ENCODE measurements around the gene RRP1B. TPM values are rescaled to one million over a fixed set of nuclear protein-coding genes. Genes with fewer than 3 reads are reported as not detected.

RRP1B gene
- total RNA-seq, 1 donor from 2014 or later = 34.6 TPM

- Mint-ChIP-seq H3K27ac (peak overlapping the region; percentile 54), H3K36me3 (no peaks in the 10 kb centered on the region), H3K4me3 (no peak overlapping the region), H3K27me3 (ENCODE audit: low read depth) (no peaks in the 10 kb centered on the region), H3K9me3 (no peaks in the 10 kb centered on the region), H3K4me1 (peaks cover 26% of the 10 kb centered on the region)
- DNase-seq (ENCODE audit: low spot score in 2 of 2, unreplicated experiment in 2 of 2) = no peak
- no peak for TF ChIP-seq CTCF (IDR thresholded peaks at IDR 0.05; ENCODE audit: unreplicated experiment)
Observed at GRCh38 chr21:43644071-43644470, 15.3 kb upstream of the RRP1B start.

- TF ChIP-seq CTCF (IDR thresholded peaks at IDR 0.05; ENCODE audit: unreplicated experiment) = no peak
- Mint-ChIP-seq H3K36me3 (no peaks in the 10 kb centered on the region), H3K9me3 (no peaks in the 10 kb centered on the region), H3K27ac (peak overlapping the region; percentile 54), H3K4me3 (no peak overlapping the region), H3K4me1 (peaks cover 26% of the 10 kb centered on the region), H3K27me3 (ENCODE audit: low read depth) (no peaks in the 10 kb centered on the region)
- DNase-seq (ENCODE audit: low spot score in 2 of 2, unreplicated experiment in 2 of 2) = no peak
Observed at GRCh38 chr21:43644609-43645008, 14.8 kb upstream of the RRP1B start.

- Mint-ChIP-seq H3K36me3 (no peaks in the 10 kb centered on the region), H3K27me3 (ENCODE audit: low read depth) (no peaks in the 10 kb centered on the region)
Observed at GRCh38 chr21:43645136-43645891, 14.0 kb upstream of the RRP1B start.

GRCh38 chr21:43645976-43646375, 13.4 kb upstream of the RRP1B start:
- Mint-ChIP-seq H3K36me3 (no peaks in the 10 kb centered on the region), H3K27ac (peak overlapping the region; percentile 90), H3K4me3 (no peak overlapping the region), H3K27me3 (ENCODE audit: low read depth) (no peaks in the 10 kb centered on the region), H3K9me3 (no peaks in the 10 kb centered on the region), H3K4me1 (peaks cover 26% of the 10 kb centered on the region)
- no peak for TF ChIP-seq CTCF (IDR thresholded peaks at IDR 0.05; ENCODE audit: unreplicated experiment)
- DNase-seq (ENCODE audit: low spot score in 2 of 2, unreplicated experiment in 2 of 2) = no peak

More at GRCh38 chr21:43645136-43645891, 14.0 kb upstream of the RRP1B start:
- no peak for DNase-seq (ENCODE audit: low spot score in 2 of 2, unreplicated experiment in 2 of 2)
- peaks cover 26% of the 10 kb centered on the region for H3K4me1 Mint-ChIP-seq
- TF ChIP-seq CTCF (IDR thresholded peaks at IDR 0.05; ENCODE audit: unreplicated experiment) = peak; percentile 2
- H3K4me3 Mint-ChIP-seq = no peak overlapping the region
- no peaks in the 10 kb centered on the region for H3K9me3 Mint-ChIP-seq
- H3K27ac Mint-ChIP-seq = peak overlapping the region; percentile 90

GRCh38 chr21:43646550-43647260, 12.7 kb upstream of the RRP1B start:
- peak overlapping the region; percentile 54 for H3K27ac Mint-ChIP-seq

More at GRCh38 chr21:43646550-43647260, 12.7 kb upstream of the RRP1B start:
- no peaks in the 10 kb centered on the region for H3K27me3 Mint-ChIP-seq (ENCODE audit: low read depth)
- peak; percentile 100 for TF ChIP-seq CTCF (IDR thresholded peaks at IDR 0.05; ENCODE audit: unreplicated experiment)
- no peaks in the 10 kb centered on the region for H3K36me3 Mint-ChIP-seq
- H3K4me3 Mint-ChIP-seq = no peak overlapping the region
- peak; percentile 77 to 92 for DNase-seq (ENCODE audit: low spot score in 2 of 2, unreplicated experiment in 2 of 2)
- peaks cover 26% of the 10 kb centered on the region for H3K4me1 Mint-ChIP-seq
- no peaks in the 10 kb centered on the region for H3K9me3 Mint-ChIP-seq

Measured in mesothelial cell of epicardium (in vitro differentiated cells).